HFFc6 (cell line): Measurements from ENCODE around the gene CLOCK. TPM values are rescaled to one million over a fixed set of nuclear protein-coding genes. Genes with fewer than 3 reads are reported as not detected.

Experiments used
- DNase-seq: peaks from one replicate; pipeline ENCODE4 v3.0.0-alpha.2; 2018
- H3K27ac Mint-ChIP-seq: 2 replicates; pipeline ENCODE4 v1.8.0; 2020; ENCODE audit warnings: mild to moderate bottlenecking, mixed read lengths
- H3K27me3 Mint-ChIP-seq: 2 replicates; pipeline ENCODE4 v1.8.0; 2021; ENCODE audit warnings: mild to moderate bottlenecking, moderate library complexity, mixed read lengths; ENCODE audit not compliant: insufficient read depth
- H3K36me3 Mint-ChIP-seq: 2 replicates; pipeline ENCODE4 v1.8.0; 2021; ENCODE audit warnings: low read depth, mixed read lengths
- H3K4me1 Mint-ChIP-seq: 2 replicates; pipeline ENCODE4 v1.8.0; 2020; ENCODE audit warnings: low read depth, mixed read lengths
- H3K4me3 Mint-ChIP-seq: 2 replicates; pipeline ENCODE4 v1.8.0; 2020; ENCODE audit warnings: mild to moderate bottlenecking, moderate library complexity, mixed read lengths
- H3K9me3 Mint-ChIP-seq: 2 replicates; pipeline ENCODE4 v1.8.0; 2020; ENCODE audit warnings: mild to moderate bottlenecking, mixed read lengths
- total RNA-seq, 6 experiments: library from RNA; stranded (reverse); fragmentation: NEBNext Ultra II Directional; extraction: Animal tissue kit (Norgen Biotek cat#: 25700); gene quantifications; 2 replicates in 1 of 6; 3 replicates in 5 of 6; pipeline ENCODE4 v1.2.3, GENCODE V29; 2021
- TF ChIP-seq, protein P1 (sequence below): fragments of 200-600 bp; sonication (generic); IDR thresholded peaks from 2 replicates; pipeline ENCODE4 v1.5.0; 2021; ENCODE audit warnings: antibody characterized with exemption, mild to moderate bottlenecking

Gene CLOCK
- total RNA-seq, 6 experiments from 2014 or later = 33.8 to 41.6 (median 37.1) TPM

GRCh38 chr4:55395218-55395528, 151.5 kb downstream of the CLOCK start:
- no peaks in the 10 kb centered on the region; the same call in none of the 2 replicates for H3K27me3 Mint-ChIP-seq
- TF ChIP-seq, protein P1, sequence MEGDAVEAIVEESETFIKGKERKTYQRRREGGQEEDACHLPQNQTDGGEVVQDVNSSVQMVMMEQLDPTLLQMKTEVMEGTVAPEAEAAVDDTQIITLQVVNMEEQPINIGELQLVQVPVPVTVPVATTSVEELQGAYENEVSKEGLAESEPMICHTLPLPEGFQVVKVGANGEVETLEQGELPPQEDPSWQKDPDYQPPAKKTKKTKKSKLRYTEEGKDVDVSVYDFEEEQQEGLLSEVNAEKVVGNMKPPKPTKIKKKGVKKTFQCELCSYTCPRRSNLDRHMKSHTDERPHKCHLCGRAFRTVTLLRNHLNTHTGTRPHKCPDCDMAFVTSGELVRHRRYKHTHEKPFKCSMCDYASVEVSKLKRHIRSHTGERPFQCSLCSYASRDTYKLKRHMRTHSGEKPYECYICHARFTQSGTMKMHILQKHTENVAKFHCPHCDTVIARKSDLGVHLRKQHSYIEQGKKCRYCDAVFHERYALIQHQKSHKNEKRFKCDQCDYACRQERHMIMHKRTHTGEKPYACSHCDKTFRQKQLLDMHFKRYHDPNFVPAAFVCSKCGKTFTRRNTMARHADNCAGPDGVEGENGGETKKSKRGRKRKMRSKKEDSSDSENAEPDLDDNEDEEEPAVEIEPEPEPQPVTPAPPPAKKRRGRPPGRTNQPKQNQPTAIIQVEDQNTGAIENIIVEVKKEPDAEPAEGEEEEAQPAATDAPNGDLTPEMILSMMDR = peak; percentile 40
- H3K9me3 Mint-ChIP-seq = no peaks in the 10 kb centered on the region
- no peak for DNase-seq
- H3K36me3 Mint-ChIP-seq = peaks cover 29% of the 10 kb centered on the region
- peaks cover 49% of the 10 kb centered on the region for H3K4me1 Mint-ChIP-seq
- peak overlapping the region; percentile 100 for H3K27ac Mint-ChIP-seq
- H3K4me3 Mint-ChIP-seq = peak overlapping the region; percentile 94

GRCh38 chr4:55393461-55394320, 153.0 kb downstream of the CLOCK start:
- Mint-ChIP-seq H3K36me3 (peaks cover 21% of the 10 kb centered on the region), H3K4me3 (no peak overlapping the region), H3K27ac (no peak overlapping the region), H3K27me3 (peaks cover 2% of the 10 kb centered on the region), H3K9me3 (no peaks in the 10 kb centered on the region), H3K4me1 (peaks cover 40% of the 10 kb centered on the region)
- DNase-seq = no peak
- TF ChIP-seq, protein P1 = no peak

- no peak for DNase-seq
- H3K27me3 Mint-ChIP-seq = peaks cover 2% of the 10 kb centered on the region
These were observed 159.9 kb downstream of the CLOCK start for GRCh38 chr4:55386840-55387239.

DNA sequence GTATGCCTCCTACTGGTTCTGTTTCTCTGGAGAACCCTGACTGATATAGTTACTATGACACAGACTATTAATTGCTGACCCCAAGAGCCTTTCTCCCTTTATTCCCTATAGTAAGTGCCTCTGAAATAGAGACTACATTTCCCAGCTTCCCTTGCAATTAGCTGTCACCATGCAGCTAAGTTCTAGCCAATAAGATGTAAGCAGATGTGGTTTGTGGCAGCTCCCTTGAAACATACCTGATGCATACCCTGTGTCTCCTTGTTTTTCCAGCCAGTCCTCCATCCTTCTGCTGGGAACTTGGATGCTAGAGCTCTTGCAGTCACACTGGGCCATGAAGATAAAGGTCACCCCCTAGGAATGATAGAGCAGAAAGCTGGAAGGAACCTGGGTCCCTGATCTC, 160.6 kb downstream of the CLOCK start:
- Mint-ChIP-seq H3K4me1 (peaks cover 14% of the 10 kb centered on the region), H3K27ac (no peak overlapping the region), H3K36me3 (no peaks in the 10 kb centered on the region)

More at GRCh38 chr4:55386840-55387239, 159.9 kb downstream of the CLOCK start:
- Mint-ChIP-seq H3K4me3 (no peak overlapping the region), H3K36me3 (no peaks in the 10 kb centered on the region), H3K9me3 (no peaks in the 10 kb centered on the region), H3K4me1 (peaks cover 14% of the 10 kb centered on the region), H3K27ac (no peak overlapping the region)
- TF ChIP-seq, protein P1 = no peak

GRCh38 chr4:55385201-55385649, 161.5 kb downstream of the CLOCK start:
- TF ChIP-seq, protein P1 = no peak; the same call in 1 of the 2 replicates

More for the DNA sequence above, 160.6 kb downstream of the CLOCK start:
- TF ChIP-seq, protein P1 = no peak
- no peak for DNase-seq
- H3K9me3 Mint-ChIP-seq = no peaks in the 10 kb centered on the region
- H3K27me3 Mint-ChIP-seq = peaks cover 2% of the 10 kb centered on the region; the same call in 1 of the 2 replicates
- no peak overlapping the region for H3K4me3 Mint-ChIP-seq

More at GRCh38 chr4:55385201-55385649, 161.5 kb downstream of the CLOCK start:
- H3K9me3 Mint-ChIP-seq = no peaks in the 10 kb centered on the region
- no peaks in the 10 kb centered on the region for H3K36me3 Mint-ChIP-seq
- H3K27me3 Mint-ChIP-seq = peaks cover 2% of the 10 kb centered on the region; the same call in 1 of the 2 replicates
- H3K4me3 Mint-ChIP-seq = no peak overlapping the region
- peaks cover 14% of the 10 kb centered on the region for H3K4me1 Mint-ChIP-seq
- no peak overlapping the region for H3K27ac Mint-ChIP-seq
- no peak for DNase-seq
